Motor neuron (in vitro differentiated cells): Measurements from ENCODE around the gene FYB2. TPM values are rescaled to one million over a fixed set of nuclear protein-coding genes. Genes with fewer than 3 reads are reported as not detected.
"Not testable (repeated sequence)": the region's sequence is repeated elsewhere in the genome, so short reads cannot be mapped to it uniquely, and the experiment has no call there.

ENCODE experiments used
- ATAC-seq, 8 experiments: fragments of 200-7000 bp; cut with Tn5 transposase; replicated peaks in 6 of 8; 2 replicates each; pipeline ENCODE4 v1.8.0; 2021; ENCODE audit warnings: mild to moderate bottlenecking in 8 of 8, moderate library complexity in 8 of 8
- H3K27ac ChIP-seq, 2 donors: fragments of 250-450 bp; sonication (Bioruptor Pico); 2 replicates each; pipeline ENCODE4 v1.9.0; 2021; ENCODE audit warnings: antibody characterized with exemption in 2 of 2, mild to moderate bottlenecking in 2 of 2, moderate library complexity in 1 of 2
- H3K4me1 ChIP-seq, 2 donors: fragments of 250-450 bp; sonication (Bioruptor Pico); replicated peaks in 1 of 2; 2 replicates each; pipeline ENCODE4 v1.6.1; 2021; ENCODE audit warnings: antibody characterized with exemption in 2 of 2, mild to moderate bottlenecking in 2 of 2, moderate library complexity in 1 of 2
- H3K4me3 ChIP-seq, 5 donors: fragments of 250-450 bp; sonication (Bioruptor Pico); 2 replicates each; pipeline ENCODE4 v1.9.0; 2021; ENCODE audit warnings: antibody characterized with exemption in 5 of 5, mild to moderate bottlenecking in 5 of 5, moderate library complexity in 4 of 5
- WGBS, 10 experiments: fragments of 450-650 bp; shearing (Covaris generic); methylation state at CpG; one replicate each; pipeline ENCODE4 v1.0.0; 2022; 5-methylcytosine and 5-hydroxymethylcytosine counted together
- in situ Hi-C, 9 experiments: fragments of 400-800 bp; cut with MboI; loops; one replicate each; pipeline ENCODE4 v1.15.0; 2021; ENCODE audit warnings: low sequenced_read_pairs in 9 of 9, low pct_unique_long_range_greater_than_20kb in 2 of 9; ENCODE audit not compliant: unreplicated experiment in 9 of 9
- total RNA-seq, 8 experiments: library from RNA; unstranded; fragments of 300-600 nt; gene quantifications; 2 replicates each; pipeline versions ENCODE4 v1.2.3 to v1.2.4, GENCODE V29; 2022

FYB2 gene
- total RNA-seq, 8 experiments from 2014 or later = 0.13 to 1.1 (median 0.54) TPM

DNA sequence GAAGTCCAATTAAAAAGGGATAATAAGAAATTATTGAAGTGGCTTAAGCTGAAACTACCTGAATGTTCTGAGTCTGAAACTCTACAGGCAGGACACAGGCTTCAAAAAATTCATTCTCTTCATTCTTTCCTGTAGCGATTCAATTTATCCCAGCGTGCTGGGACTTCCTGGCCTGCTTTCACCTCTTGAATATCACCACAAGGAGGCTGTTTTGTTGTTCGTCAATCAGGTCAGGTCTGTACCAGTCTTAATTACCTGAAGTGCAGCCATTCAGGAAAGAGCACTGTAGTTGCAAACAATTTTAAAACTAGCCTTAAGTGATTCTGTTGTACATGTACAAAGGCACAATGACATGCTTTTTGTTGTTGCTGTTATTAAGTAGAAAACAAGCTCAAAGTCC lies 38.4 kb downstream of the FYB2 start:
- Histone ChIP-seq H3K4me3 (no peak overlapping the region), H3K4me1 (peaks cover 3 to 10% of the 10 kb centered on the region in 2 donors), H3K27ac (no peak overlapping the region)
- ATAC-seq = no peak
- in situ Hi-C loops = loop anchor here in 1 of 9 experiments (25.0 kb wide), 1 partner anchor 1494 kb away; no protein-coding TSS in a partner anchor
- WGBS, 10 experiments = 0 to 100% (median 76%) methylated on average over 1 to 3 of the region's 3 CpGs; no CpG with 5 or more reads in 1 of the 10 experiments

- WGBS, 10 experiments = 33 to 96% (median 49%) methylated on average over 1 to 3 of the region's 3 CpGs; no CpG with 5 or more reads in 3 of the 10 experiments
- ATAC-seq = peak in 5 of 8 experiments; percentile 77 to 95 (median 84)
- peaks cover 3 to 10% of the 10 kb centered on the region in 2 donors for H3K4me1 ChIP-seq
- in situ Hi-C loops = loop anchor here in 1 of 9 experiments (25.0 kb wide), 1 partner anchor 1493 kb away; no protein-coding TSS in a partner anchor
- no peak overlapping the region for H3K4me3 ChIP-seq
- no peak overlapping the region for H3K27ac ChIP-seq
Observed at GRCh38 chr1:56780128-56780750, 39.0 kb downstream of the FYB2 start.

GRCh38 chr1:56777972-56778371 lies 41.2 kb downstream of the FYB2 start:
- H3K4me3 ChIP-seq = no peak overlapping the region
- 0 to 83% (median 60%) methylated on average over 1 of the region's 1 CpG; no CpG with 5 or more reads in 3 of the 10 experiments for WGBS, 10 experiments
- no peak overlapping the region for H3K27ac ChIP-seq
- ATAC-seq = no peak
- in situ Hi-C loops = loop anchor here in 1 of 9 experiments (25.0 kb wide), 1 partner anchor 1491 kb away; no protein-coding TSS in a partner anchor
- H3K4me1 ChIP-seq = peaks cover 2 to 10% of the 10 kb centered on the region in 2 donors

DNA sequence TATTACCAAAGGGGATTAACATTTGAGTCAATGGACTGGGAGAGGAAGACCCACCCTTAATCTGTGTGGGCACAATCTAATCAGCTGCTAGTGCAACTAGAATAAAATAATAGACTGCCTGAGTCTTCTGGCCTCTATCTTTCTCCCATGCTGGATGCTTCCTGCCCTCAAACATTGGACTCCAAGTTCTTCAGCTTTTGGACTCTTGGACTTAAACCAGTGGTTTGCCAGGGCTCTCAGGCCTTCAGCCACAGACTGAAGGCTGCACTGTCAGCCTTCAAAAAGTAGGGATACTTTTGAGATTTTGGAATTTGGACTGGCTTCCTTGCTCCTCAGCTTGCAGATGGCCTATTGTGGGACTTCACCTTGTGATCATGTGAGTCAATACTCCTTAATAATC lies 44.5 kb downstream of the FYB2 start:
- in situ Hi-C loops = loop anchor here in 1 of 9 experiments (25.0 kb wide), 1 partner anchor 1487 kb away; no protein-coding TSS in a partner anchor
- ATAC-seq, H3K27ac ChIP-seq, H3K4me3 ChIP-seq, H3K4me1 ChIP-seq: not testable (repeated sequence)

- no peak for ATAC-seq
Observed at GRCh38 chr1:56774067-56774609, 45.1 kb downstream of the FYB2 start.

DNA sequence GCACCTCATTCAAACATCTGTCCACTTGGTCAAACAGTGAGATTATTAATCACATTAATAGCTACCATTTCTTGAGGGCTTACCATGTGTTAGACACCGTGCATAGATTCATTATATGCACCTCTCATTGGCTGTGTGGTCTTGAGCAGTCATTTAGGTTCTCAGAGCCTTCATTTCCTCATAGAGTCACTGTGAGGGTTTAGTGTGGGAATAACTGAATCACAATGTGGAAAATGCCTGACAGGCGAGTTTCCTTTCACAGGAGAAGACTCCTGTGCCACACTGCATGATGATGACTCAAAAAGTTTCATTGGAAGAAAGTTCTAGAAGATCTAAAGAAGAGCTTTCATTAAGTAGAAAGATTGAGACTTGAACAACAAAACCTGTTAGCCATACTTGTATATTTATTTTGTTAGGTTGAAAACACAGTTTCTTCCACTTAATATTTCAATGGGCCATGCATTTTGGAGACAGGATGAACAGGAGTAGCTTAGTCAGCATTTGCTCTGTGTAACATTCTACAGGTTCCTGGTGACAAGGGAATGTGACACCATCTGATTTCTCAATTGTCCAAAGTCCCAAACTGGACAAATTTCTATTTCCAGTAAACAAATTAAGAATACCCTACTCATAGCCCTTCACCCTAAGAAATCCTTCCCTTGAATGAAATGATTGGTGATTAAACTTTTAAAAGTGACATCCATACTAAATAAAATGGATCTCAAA lies 45.7 kb downstream of the FYB2 start:
- Histone ChIP-seq H3K4me3 (no peak overlapping the region), H3K27ac (no peak overlapping the region), H3K4me1 (no peaks in the 10 kb centered on the region)
- no peak for ATAC-seq
- 15 to 100% (median 50%) methylated on average over 1 to 2 of the region's 2 CpGs; no CpG with 5 or more reads in 3 of the 10 experiments for WGBS, 10 experiments
- in situ Hi-C loops = no loop called here

More at GRCh38 chr1:56774067-56774609, 45.1 kb downstream of the FYB2 start:
- Histone ChIP-seq H3K27ac (no peak overlapping the region), H3K4me1 (no peaks in the 10 kb centered on the region), H3K4me3 (no peak overlapping the region)
- in situ Hi-C loops = no loop called here
- 42 to 100% (median 87%) methylated on average over 3 to 6 of the region's 6 CpGs for WGBS, 10 experiments

DNA sequence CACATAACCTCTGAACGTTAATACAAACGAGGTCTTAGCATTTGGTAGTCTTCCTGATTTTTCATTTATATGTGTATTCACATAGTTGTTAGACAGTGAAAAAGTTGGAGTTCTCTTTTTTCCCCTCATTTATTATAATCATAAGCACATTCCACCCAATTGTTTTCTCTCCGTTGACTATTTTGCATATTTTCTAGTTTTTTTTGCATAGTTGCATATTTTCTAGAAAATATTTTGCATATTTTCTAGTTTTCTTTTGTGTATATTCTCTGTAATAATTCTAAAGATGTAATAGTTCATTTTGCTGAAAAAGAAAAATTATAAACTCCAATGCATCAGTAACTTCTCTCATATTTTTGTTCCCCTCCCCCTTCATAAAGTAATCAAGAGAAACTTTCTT lies 47.5 kb downstream of the FYB2 start:
- H3K27ac ChIP-seq = no peak overlapping the region
- peaks cover 0 to 12% of the 10 kb centered on the region in 2 donors for H3K4me1 ChIP-seq
- WGBS, 10 experiments = 14 to 100% (median 86%) methylated on average over 2 to 3 of the region's 3 CpGs
- ATAC-seq = no peak
- in situ Hi-C loops = no loop called here
- H3K4me3 ChIP-seq = no peak overlapping the region

DNA sequence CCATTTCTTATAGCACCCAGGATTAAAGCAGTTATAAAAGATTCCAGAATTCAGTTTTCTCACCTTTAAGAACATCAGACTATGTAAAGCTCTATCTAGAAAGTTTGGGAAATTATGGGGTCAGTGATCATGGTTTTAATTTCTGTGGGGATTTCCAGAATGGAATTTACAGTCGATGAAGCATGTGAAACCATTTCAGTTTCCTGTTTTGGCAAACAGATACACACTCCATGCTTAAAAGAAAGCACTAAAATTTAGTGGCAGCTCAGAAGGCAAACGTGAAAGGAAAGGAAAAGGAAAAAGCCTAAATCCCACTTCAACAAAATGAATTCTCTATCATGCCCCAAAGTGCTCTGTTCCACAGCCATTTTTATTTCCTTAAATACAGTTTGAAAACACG lies 60.4 kb downstream of the FYB2 start:
- 0 to 77% (median 62%) methylated on average over 1 to 3 of the region's 3 CpGs; no CpG with 5 or more reads in 1 of the 10 experiments for WGBS, 10 experiments
- ATAC-seq = no peak
- Histone ChIP-seq H3K4me1 (peaks cover 14 to 20% of the 10 kb centered on the region in 2 donors), H3K27ac (no peak overlapping the region), H3K4me3 (no peak overlapping the region)
- in situ Hi-C loops = no loop called here

- Histone ChIP-seq H3K27ac (no peak overlapping the region), H3K4me3 (no peak overlapping the region), H3K4me1 (peaks cover 14 to 22% of the 10 kb centered on the region in 2 donors)
- in situ Hi-C loops = no loop called here
- ATAC-seq = peak in 1 of 8 experiments; percentile 58
Observed at GRCh38 chr1:56758135-56758534, 61.1 kb downstream of the FYB2 start.

DNA sequence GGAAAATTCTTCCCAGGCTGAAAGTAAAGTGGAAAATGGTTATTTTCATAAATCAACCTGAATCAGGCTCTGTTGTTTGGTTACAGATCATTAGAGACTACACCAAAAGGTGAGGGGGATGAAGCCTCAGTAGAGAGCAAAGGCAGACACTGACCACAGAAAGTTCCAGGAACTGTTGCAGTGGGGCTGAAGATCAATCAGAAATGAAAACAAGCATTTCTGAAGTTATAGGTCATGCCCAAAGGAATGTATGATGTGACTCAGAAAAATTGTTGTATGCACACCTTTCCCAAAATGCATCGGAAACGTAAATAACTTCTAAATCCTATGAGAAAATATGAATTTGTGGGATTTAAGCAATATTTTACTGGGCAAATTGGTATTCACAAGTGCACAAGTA lies 63.3 kb downstream of the FYB2 start:
- in situ Hi-C loops = no loop called here
- ATAC-seq = no peak
- 20 to 92% (median 78%) methylated on average over 1 to 2 of the region's 2 CpGs for WGBS, 10 experiments

DNA sequence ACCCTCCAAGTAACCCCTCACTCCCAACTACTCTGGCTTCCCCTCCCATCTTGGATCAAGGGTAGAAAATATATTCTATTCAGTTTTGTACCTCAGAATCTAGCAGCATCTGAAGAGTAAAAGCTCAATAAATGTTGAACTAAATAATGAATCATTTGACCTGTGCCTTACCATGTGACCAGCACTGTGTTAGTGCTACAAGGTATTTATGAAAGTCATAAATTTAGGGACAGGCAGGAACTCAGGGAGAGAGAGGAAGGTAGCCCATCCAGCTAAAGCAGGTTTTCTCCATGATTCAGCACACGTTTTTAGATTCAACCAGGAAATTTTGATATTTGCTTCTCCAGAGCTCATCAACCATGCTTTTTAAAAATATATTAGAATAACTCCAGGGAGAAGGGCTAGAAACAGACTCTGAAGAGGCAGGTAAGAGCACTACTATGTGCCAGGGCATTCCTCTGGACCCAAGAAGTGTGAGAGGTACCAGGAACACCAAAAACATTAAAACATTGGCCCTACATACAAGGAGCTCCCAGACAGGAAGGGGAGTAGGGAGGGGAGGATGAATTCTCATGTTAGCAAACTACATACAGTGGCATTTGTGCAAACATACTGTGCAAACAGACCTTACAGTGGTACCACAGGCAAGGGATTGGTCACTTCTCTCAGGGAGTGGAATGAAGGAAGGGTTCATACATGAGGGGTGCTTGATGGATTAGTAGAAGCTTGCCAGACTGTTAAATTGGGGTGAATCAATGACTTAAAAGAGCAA lies 64.3 kb downstream of the FYB2 start:
- Histone ChIP-seq H3K27ac (peak overlapping the region; percentile 13 to 69), H3K4me1 (peaks cover 14 to 22% of the 10 kb centered on the region in 2 donors), H3K4me3 (no peak overlapping the region)
- peak in 5 of 8 experiments; percentile 75 to 98 (median 97) for ATAC-seq
- in situ Hi-C loops = no loop called here
- WGBS, 10 experiments = 0 to 69% (median 33%) methylated on average over 1 of the region's 1 CpG; no CpG with 5 or more reads in 3 of the 10 experiments

More for the DNA sequence above, 63.3 kb downstream of the FYB2 start:
- no peak overlapping the region for H3K27ac ChIP-seq
- peaks cover 14 to 22% of the 10 kb centered on the region in 2 donors for H3K4me1 ChIP-seq
- H3K4me3 ChIP-seq = no peak overlapping the region

GRCh38 chr1:56745231-56745630 lies 74.0 kb downstream of the FYB2 start:
- Histone ChIP-seq H3K27ac (no peak overlapping the region), H3K4me3 (no peak overlapping the region), H3K4me1 (no peaks in the 10 kb centered on the region)
- no peak for ATAC-seq
- 57 to 92% (median 78%) methylated on average over 3 of the region's 3 CpGs for WGBS, 10 experiments
- in situ Hi-C loops = no loop called here

GRCh38 chr1:56728964-56729363 lies 90.2 kb downstream of the FYB2 start:
- in situ Hi-C loops = no loop called here
- Histone ChIP-seq H3K4me1 (no peaks in the 10 kb centered on the region), H3K27ac (no peak overlapping the region), H3K4me3 (no peak overlapping the region)
- no peak for ATAC-seq
- WGBS, 10 experiments = 14 to 100% (median 76%) methylated on average over 1 to 2 of the region's 2 CpGs
